CD14-positive monocyte (primary cell): ENCODE measurements around the gene FAM50B. TPM values are rescaled to one million over a fixed set of nuclear protein-coding genes. Genes with fewer than 3 reads are reported as not detected.

Experiments used
- DNase-seq, 3 donors: peaks; one replicate each; pipeline ENCODE4 v3.0.0-alpha.2; 2011 to 2022
- H2AFZ ChIP-seq: 2 replicates; pipeline ENCODE4 v1.6.0; 2012; ENCODE audit warnings: mild to moderate bottlenecking, low read depth, low read length, inconsistent platforms; ENCODE audit not compliant: insufficient read depth, poor library complexity, severe bottlenecking
- H3K27ac ChIP-seq, 2 donors: 1 replicate in 1 of 2; 2 replicates in 1 of 2; pipeline ENCODE4 v1.5.1; 2012 to 2013; ENCODE audit warnings: low read length in 2 of 2, control low read depth in 1 of 2, inconsistent platforms in 1 of 2, low read depth in 1 of 2, mild to moderate bottlenecking in 1 of 2
- H3K27me3 ChIP-seq, 2 donors: one replicate each; pipeline versions ENCODE4 v1.6.0 to v1.6.1; 2011 to 2013; ENCODE audit warnings: low read length in 2 of 2; ENCODE audit not compliant: control insufficient read depth in 2 of 2, insufficient read depth in 2 of 2
- H3K36me3 ChIP-seq, 2 donors: replicated peaks in 1 of 2; 1 replicate in 1 of 2; 2 replicates in 1 of 2; pipeline versions ENCODE4 v1.5.1 to v1.6.1; 2012 to 2013; ENCODE audit warnings: low read length in 2 of 2, control low read depth in 1 of 2, inconsistent platforms in 1 of 2, mild to moderate bottlenecking in 1 of 2; ENCODE audit not compliant: insufficient read depth in 2 of 2, control insufficient read depth in 1 of 2
- H3K4me1 ChIP-seq, 2 donors: 1 replicate in 1 of 2; 2 replicates in 1 of 2; pipeline versions ENCODE4 v1.5.1 to v1.6.1; 2012 to 2013; ENCODE audit warnings: low read length in 2 of 2, control low read depth in 1 of 2, inconsistent platforms in 1 of 2, mild to moderate bottlenecking in 1 of 2, moderate library complexity in 1 of 2; ENCODE audit not compliant: insufficient read depth in 2 of 2, control insufficient read depth in 1 of 2
- H3K4me2 ChIP-seq: replicated peaks from 2 replicates; pipeline ENCODE3; 2012; ENCODE audit warnings: low read length, moderate library complexity, mild to moderate bottlenecking; ENCODE audit not compliant: poor library complexity, severe bottlenecking; ENCODE audit errors: extremely low read depth
- H3K4me3 ChIP-seq, 3 experiments: fragments of 200-600 bp in 1 of 3; sonication (generic) in 1 of 3; replicated peaks in 1 of 3; 1 replicate in 2 of 3; 2 replicates in 1 of 3; pipeline ENCODE4 v1.5.1; 2011 to 2013; ENCODE audit warnings: low read length in 3 of 3, mild to moderate bottlenecking in 3 of 3, control low read depth in 2 of 3, low read depth in 2 of 3, inconsistent platforms in 1 of 3, moderate library complexity in 1 of 3
- H3K79me2 ChIP-seq: 2 replicates; pipeline ENCODE4 v1.6.0; 2012; ENCODE audit warnings: mild to moderate bottlenecking, control low read depth, inconsistent platforms, low read length, moderate library complexity; ENCODE audit not compliant: insufficient read depth
- H3K9ac ChIP-seq: 2 replicates; pipeline ENCODE4 v1.6.0; 2017; ENCODE audit warnings: low read length, mild to moderate bottlenecking; ENCODE audit not compliant: insufficient read depth, poor library complexity, severe bottlenecking
- H3K9me3 ChIP-seq, 2 donors: replicated peaks in 1 of 2; 1 replicate in 1 of 2; 2 replicates in 1 of 2; pipeline versions ENCODE4 v1.5.1 to v1.6.1; 2012 to 2013; ENCODE audit warnings: low read length in 2 of 2, control low read depth in 1 of 2; ENCODE audit not compliant: control insufficient read depth in 1 of 2, insufficient read depth in 1 of 2
- H4K20me1 ChIP-seq: 2 replicates; pipeline ENCODE4 v1.6.0; 2012; ENCODE audit warnings: mild to moderate bottlenecking, low read length, control low read depth, moderate library complexity; ENCODE audit not compliant: insufficient read depth
- H3K27ac Mint-ChIP-seq, 7 donors: one replicate each; pipeline ENCODE4 v1.8.0; 2020; ENCODE audit warnings: mild to moderate bottlenecking in 7 of 7, mixed read lengths in 7 of 7, moderate library complexity in 6 of 7, inconsistent platforms in 2 of 7
- H3K27me3 Mint-ChIP-seq, 3 donors: one replicate each; pipeline ENCODE4 v1.8.0; 2021 to 2022; ENCODE audit warnings: low read depth in 3 of 3, mild to moderate bottlenecking in 3 of 3, mixed read lengths in 3 of 3, moderate library complexity in 3 of 3, inconsistent platforms in 1 of 3
- H3K36me3 Mint-ChIP-seq, 2 donors: one replicate each; pipeline ENCODE4 v1.8.0; 2020; ENCODE audit warnings: mixed read lengths in 2 of 2, inconsistent platforms in 1 of 2, mild to moderate bottlenecking in 1 of 2
- H3K4me1 Mint-ChIP-seq: one replicate; pipeline ENCODE4 v1.8.0; 2020; ENCODE audit warnings: mild to moderate bottlenecking, mixed read lengths
- H3K4me3 Mint-ChIP-seq, 2 donors: one replicate each; pipeline ENCODE4 v1.8.0; 2020; ENCODE audit warnings: mild to moderate bottlenecking in 2 of 2, mixed read lengths in 2 of 2, moderate library complexity in 1 of 2
- H3K9me3 Mint-ChIP-seq, 7 donors: one replicate each; pipeline ENCODE4 v1.8.0; 2020 to 2022; ENCODE audit warnings: mixed read lengths in 7 of 7, mild to moderate bottlenecking in 6 of 7, moderate library complexity in 6 of 7, inconsistent platforms in 2 of 7
- WGBS: methylation state at CpG from one replicate; pipeline ENCODE4 v1.1.5; 2013; ENCODE audit warnings: missing lambda C conversion rate; ENCODE audit not compliant: insufficient coverage; 5-methylcytosine and 5-hydroxymethylcytosine counted together
- intact Hi-C, 2 donors: fragments of 100-400 bp; cut with micrococcal nuclease; formaldehyde crosslinking; loops; one replicate each; pipeline versions ENCODE4 v1.15.0 to v1.15.1; 2023
- polyA plus RNA-seq, 3 donors: library from polyadenylated mRNA; depleted of rRNA in 1 of 3; unstranded in 2 of 3; stranded (reverse) in 1 of 3; fragments of 300-500 nt in 2 of 3; fragments of >200 nt in 1 of 3; fragmentation: Illumina TruSeq in 2 of 3; gene quantifications; 1 replicate in 2 of 3; 2 replicates in 1 of 3; pipeline ENCODE4 v1.2.3, GENCODE V29; 2012 to 2021
- TF ChIP-seq, protein P1 (sequence below): fragments of 200-600 bp; IDR thresholded peaks from one replicate; pipeline ENCODE4 v1.8.0; 2022; ENCODE audit warnings: antibody characterized with exemption, mild to moderate bottlenecking

FAM50B gene
- polyA plus RNA-seq, 3 donors: 1.8 to 3.3 (median 3.0) TPM

DNA sequence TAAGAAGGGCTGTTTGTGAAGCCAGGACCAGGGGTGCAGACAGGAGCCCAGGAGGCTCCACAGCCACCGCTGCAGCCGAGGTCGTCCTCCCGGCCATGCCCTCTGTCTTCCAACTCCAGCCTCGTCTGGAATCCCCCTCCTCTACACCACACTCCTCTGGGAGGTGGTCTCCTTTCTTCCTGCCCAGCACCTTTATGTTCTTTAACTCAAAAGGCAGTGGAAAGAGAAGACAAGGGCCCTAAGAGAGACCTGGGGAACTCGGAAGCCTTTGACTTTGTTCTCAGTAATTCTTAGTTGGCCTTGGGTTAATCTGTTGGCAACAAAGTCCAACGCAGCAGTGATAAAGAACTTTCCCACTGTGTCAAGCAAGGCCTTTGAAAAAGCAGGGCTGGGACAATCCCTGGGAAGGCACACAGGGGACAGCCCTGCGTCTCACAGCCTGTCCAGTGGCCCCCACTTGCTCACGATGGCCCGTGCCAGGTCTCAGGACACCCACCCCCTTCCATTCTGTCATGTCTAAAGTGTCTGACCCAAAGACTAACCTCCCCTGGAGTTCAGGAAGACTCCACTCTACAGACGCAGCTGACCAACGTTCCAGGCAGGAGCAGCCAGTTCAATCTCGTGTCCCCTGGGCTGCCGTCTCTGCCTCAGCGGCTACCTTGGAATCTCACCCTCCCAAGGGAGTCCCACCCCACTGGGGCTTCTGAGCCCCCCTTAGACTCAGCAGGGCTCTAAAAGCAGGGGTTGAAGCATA lies 42.8 kb upstream of the FAM50B start:
- H3K36me3 ChIP-seq: no peaks in the 10 kb centered on the region
- no peak overlapping the region for H3K4me3 ChIP-seq
- H3K4me2 ChIP-seq: no peak overlapping the region
- no peaks in the 10 kb centered on the region for H3K79me2 ChIP-seq
- TF ChIP-seq, protein P1, sequence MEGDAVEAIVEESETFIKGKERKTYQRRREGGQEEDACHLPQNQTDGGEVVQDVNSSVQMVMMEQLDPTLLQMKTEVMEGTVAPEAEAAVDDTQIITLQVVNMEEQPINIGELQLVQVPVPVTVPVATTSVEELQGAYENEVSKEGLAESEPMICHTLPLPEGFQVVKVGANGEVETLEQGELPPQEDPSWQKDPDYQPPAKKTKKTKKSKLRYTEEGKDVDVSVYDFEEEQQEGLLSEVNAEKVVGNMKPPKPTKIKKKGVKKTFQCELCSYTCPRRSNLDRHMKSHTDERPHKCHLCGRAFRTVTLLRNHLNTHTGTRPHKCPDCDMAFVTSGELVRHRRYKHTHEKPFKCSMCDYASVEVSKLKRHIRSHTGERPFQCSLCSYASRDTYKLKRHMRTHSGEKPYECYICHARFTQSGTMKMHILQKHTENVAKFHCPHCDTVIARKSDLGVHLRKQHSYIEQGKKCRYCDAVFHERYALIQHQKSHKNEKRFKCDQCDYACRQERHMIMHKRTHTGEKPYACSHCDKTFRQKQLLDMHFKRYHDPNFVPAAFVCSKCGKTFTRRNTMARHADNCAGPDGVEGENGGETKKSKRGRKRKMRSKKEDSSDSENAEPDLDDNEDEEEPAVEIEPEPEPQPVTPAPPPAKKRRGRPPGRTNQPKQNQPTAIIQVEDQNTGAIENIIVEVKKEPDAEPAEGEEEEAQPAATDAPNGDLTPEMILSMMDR: no peak
- no peak overlapping the region for H3K9ac ChIP-seq
- no peaks in the 10 kb centered on the region for H3K9me3 ChIP-seq
- WGBS: 91% methylated on average over 6 of the region's 15 CpGs
- peaks cover 0 to 2% (median 0%) of the 10 kb centered on the region in 7 donors for H3K9me3 Mint-ChIP-seq
- H3K27me3 Mint-ChIP-seq: peaks cover 0 to 4% (median 2%) of the 10 kb centered on the region in 3 donors
- no peak for DNase-seq
- no peak overlapping the region for H3K4me3 Mint-ChIP-seq
- H2AFZ ChIP-seq: no peak overlapping the region
- H3K4me1 Mint-ChIP-seq: no peaks in the 10 kb centered on the region
- H4K20me1 ChIP-seq: no peaks in the 10 kb centered on the region
- no peaks in the 10 kb centered on the region for H3K4me1 ChIP-seq
- no peak overlapping the region for H3K27ac ChIP-seq
- intact Hi-C loops: no loop called here
- H3K27ac Mint-ChIP-seq: peak overlapping the region in 1 of 7 donors; percentile 78
- no peaks in the 10 kb centered on the region for H3K36me3 Mint-ChIP-seq
- H3K27me3 ChIP-seq: no peaks in the 10 kb centered on the region

DNA sequence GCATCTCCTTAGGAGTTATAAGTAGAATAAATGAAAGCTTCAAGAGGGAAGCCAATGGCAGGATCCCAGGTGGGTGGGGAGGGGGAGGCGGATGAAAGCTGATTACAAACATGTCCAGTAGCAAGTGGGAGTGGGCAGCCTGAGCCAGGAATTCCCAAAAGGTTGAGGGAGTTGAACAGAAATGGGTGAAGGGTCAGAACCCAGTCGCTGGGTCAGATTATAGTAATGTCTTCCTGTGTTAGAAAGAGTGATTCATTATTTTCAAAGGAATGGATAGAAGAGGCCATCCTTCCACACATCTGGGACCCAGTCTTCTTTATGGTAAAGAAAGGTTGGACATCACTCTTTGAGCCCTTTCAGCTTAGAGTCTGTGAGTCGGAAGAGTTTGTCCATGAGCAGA lies 41.0 kb upstream of the FAM50B start:
- H3K36me3 ChIP-seq: no peaks in the 10 kb centered on the region
- H2AFZ ChIP-seq: no peak overlapping the region
- intact Hi-C loops: no loop called here
- H3K4me1 Mint-ChIP-seq: peaks cover 4% of the 10 kb centered on the region
- H3K4me2 ChIP-seq: no peak overlapping the region
- no peaks in the 10 kb centered on the region for H3K27me3 ChIP-seq
- peaks cover 0 to 2% (median 0%) of the 10 kb centered on the region in 7 donors for H3K9me3 Mint-ChIP-seq
- no peaks in the 10 kb centered on the region for H3K79me2 ChIP-seq
- no peaks in the 10 kb centered on the region for H3K36me3 Mint-ChIP-seq
- H3K4me1 ChIP-seq: peaks cover 0 to 4% of the 10 kb centered on the region in 2 donors
- H3K4me3 Mint-ChIP-seq: no peak overlapping the region
- no peak overlapping the region for H3K27ac Mint-ChIP-seq
- no peaks in the 10 kb centered on the region for H3K9me3 ChIP-seq
- no peak overlapping the region for H3K4me3 ChIP-seq
- no peak for DNase-seq
- H3K9ac ChIP-seq: no peak overlapping the region
- H3K27ac ChIP-seq: no peak overlapping the region
- TF ChIP-seq, protein P1: no peak
- H4K20me1 ChIP-seq: no peaks in the 10 kb centered on the region
- WGBS: 67% methylated on average over 1 of the region's 3 CpGs
- peaks cover 0 to 3% (median 1%) of the 10 kb centered on the region in 3 donors for H3K27me3 Mint-ChIP-seq
